ENCODE measurements around the gene MRPS33. TPM values are rescaled to one million over a fixed set of nuclear protein-coding genes. Genes with fewer than 3 reads are reported as not detected.

MRPS33 gene
- total RNA-seq, 1 donor from 2014 or later = 53.8 TPM

DNA sequence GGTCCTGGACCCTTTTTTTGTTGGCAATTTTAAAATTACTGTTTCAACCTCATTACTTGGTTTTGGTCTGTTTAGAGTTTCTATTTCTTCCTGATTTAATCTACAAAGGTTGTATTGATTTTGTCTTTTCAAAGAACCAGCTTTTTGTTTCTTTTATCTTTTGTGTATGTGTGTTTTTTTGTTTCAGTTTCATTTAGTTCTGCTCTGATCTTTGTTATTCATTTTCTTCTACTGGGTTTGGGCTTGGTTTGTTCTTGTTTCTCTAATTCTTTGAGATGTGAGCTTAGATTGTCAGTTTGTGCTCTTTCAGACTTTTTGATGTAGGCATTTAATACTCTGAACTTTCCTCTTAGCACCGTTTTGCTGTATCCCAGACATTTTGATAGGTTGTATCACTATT lies 8.5 kb upstream of the MRPS33 start:
- H3K4me2 ChIP-seq (ENCODE audit: low read length) = no peak overlapping the region
- no peak for FAIRE-seq
- H3K4me1 ChIP-seq (ENCODE audit: insufficient read depth, low read length) = no peaks in the 10 kb centered on the region
- Mint-ChIP-seq H3K9me3 (ENCODE audit: unreplicated experiment) (peaks cover 20% of the 10 kb centered on the region), H3K36me3 (ENCODE audit: low read depth, unreplicated experiment) (no peaks in the 10 kb centered on the region), H3K27ac (ENCODE audit: unreplicated experiment) (no peak overlapping the region), H3K4me1 (ENCODE audit: low read depth, unreplicated experiment) (no peaks in the 10 kb centered on the region), H3K4me3 (ENCODE audit: unreplicated experiment) (no peak overlapping the region), H3K27me3 (ENCODE audit: low read depth, unreplicated experiment) (peaks cover 3% of the 10 kb centered on the region)
- no peak for DNase-seq (ENCODE audit: low read depth)
- no peak overlapping the region for H3K9ac ChIP-seq (ENCODE audit: low read length)
- H3K36me3 ChIP-seq (ENCODE audit: insufficient read depth, low read length) = no peaks in the 10 kb centered on the region
- no peak for TF ChIP-seq EZH2 (IDR thresholded peaks at IDR 0.05; ENCODE audit: insufficient read depth, low read length)
- TF ChIP-seq, protein P1, sequence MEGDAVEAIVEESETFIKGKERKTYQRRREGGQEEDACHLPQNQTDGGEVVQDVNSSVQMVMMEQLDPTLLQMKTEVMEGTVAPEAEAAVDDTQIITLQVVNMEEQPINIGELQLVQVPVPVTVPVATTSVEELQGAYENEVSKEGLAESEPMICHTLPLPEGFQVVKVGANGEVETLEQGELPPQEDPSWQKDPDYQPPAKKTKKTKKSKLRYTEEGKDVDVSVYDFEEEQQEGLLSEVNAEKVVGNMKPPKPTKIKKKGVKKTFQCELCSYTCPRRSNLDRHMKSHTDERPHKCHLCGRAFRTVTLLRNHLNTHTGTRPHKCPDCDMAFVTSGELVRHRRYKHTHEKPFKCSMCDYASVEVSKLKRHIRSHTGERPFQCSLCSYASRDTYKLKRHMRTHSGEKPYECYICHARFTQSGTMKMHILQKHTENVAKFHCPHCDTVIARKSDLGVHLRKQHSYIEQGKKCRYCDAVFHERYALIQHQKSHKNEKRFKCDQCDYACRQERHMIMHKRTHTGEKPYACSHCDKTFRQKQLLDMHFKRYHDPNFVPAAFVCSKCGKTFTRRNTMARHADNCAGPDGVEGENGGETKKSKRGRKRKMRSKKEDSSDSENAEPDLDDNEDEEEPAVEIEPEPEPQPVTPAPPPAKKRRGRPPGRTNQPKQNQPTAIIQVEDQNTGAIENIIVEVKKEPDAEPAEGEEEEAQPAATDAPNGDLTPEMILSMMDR (IDR thresholded peaks at IDR 0.05; ENCODE audit: insufficient read depth, low read depth, low read length) = no peak
- no peak overlapping the region for H2AFZ ChIP-seq (ENCODE audit: low read depth, low read length)
- no peak overlapping the region for H3K27ac ChIP-seq (ENCODE audit: low read depth, low read length)
- H3K4me3 ChIP-seq (ENCODE audit: insufficient read depth, low read depth, low read length) = no peak overlapping the region
- no peaks in the 10 kb centered on the region for H3K27me3 ChIP-seq (ENCODE audit: insufficient read depth, low read length)
- no peaks in the 10 kb centered on the region for H3K9me3 ChIP-seq (ENCODE audit: insufficient read depth, low read depth, low read length)
- no peaks in the 10 kb centered on the region for H3K79me2 ChIP-seq (ENCODE audit: insufficient read depth, low read length)
- no peaks in the 10 kb centered on the region for H4K20me1 ChIP-seq (ENCODE audit: insufficient read depth, low read length)

- Histone ChIP-seq H4K20me1 (ENCODE audit: insufficient read depth, low read length) (no peaks in the 10 kb centered on the region), H3K27ac (ENCODE audit: low read depth, low read length) (no peak overlapping the region), H3K36me3 (ENCODE audit: insufficient read depth, low read length) (no peaks in the 10 kb centered on the region), H3K4me1 (ENCODE audit: insufficient read depth, low read length) (peaks cover 4% of the 10 kb centered on the region), H2AFZ (ENCODE audit: low read depth, low read length) (no peak overlapping the region), H3K79me2 (ENCODE audit: insufficient read depth, low read length) (peaks cover 9% of the 10 kb centered on the region), H3K9ac (ENCODE audit: low read length) (no peak overlapping the region), H3K27me3 (ENCODE audit: insufficient read depth, low read length) (no peaks in the 10 kb centered on the region), H3K4me3 (ENCODE audit: insufficient read depth, low read depth, low read length) (no peak overlapping the region), H3K9me3 (ENCODE audit: insufficient read depth, low read depth, low read length) (no peaks in the 10 kb centered on the region), H3K4me2 (ENCODE audit: low read length) (no peak overlapping the region)
- TF ChIP-seq, protein P1 (IDR thresholded peaks at IDR 0.05; ENCODE audit: insufficient read depth, low read depth, low read length) = no peak
- TF ChIP-seq EZH2 (IDR thresholded peaks at IDR 0.05; ENCODE audit: insufficient read depth, low read length) = no peak
- Mint-ChIP-seq H3K36me3 (ENCODE audit: low read depth, unreplicated experiment) (no peaks in the 10 kb centered on the region), H3K4me1 (ENCODE audit: low read depth, unreplicated experiment) (peaks cover 11% of the 10 kb centered on the region), H3K4me3 (ENCODE audit: unreplicated experiment) (no peak overlapping the region), H3K27ac (ENCODE audit: unreplicated experiment) (no peak overlapping the region), H3K9me3 (ENCODE audit: unreplicated experiment) (no peaks in the 10 kb centered on the region), H3K27me3 (ENCODE audit: low read depth, unreplicated experiment) (peaks cover 3% of the 10 kb centered on the region)
- DNase-seq (ENCODE audit: low read depth) = no peak
- FAIRE-seq = no peak
Measured at GRCh38 chr7:141017555-141017954, 2.8 kb upstream of the MRPS33 start.

- Histone ChIP-seq H3K79me2 (ENCODE audit: insufficient read depth, low read length) (peaks cover 17% of the 10 kb centered on the region), H3K4me3 (ENCODE audit: insufficient read depth, low read depth, low read length) (no peak overlapping the region), H3K4me1 (ENCODE audit: insufficient read depth, low read length) (peaks cover 4% of the 10 kb centered on the region), H3K27me3 (ENCODE audit: insufficient read depth, low read length) (no peaks in the 10 kb centered on the region), H3K4me2 (ENCODE audit: low read length) (no peak overlapping the region), H3K9ac (ENCODE audit: low read length) (no peak overlapping the region), H3K9me3 (ENCODE audit: insufficient read depth, low read depth, low read length) (no peaks in the 10 kb centered on the region), H4K20me1 (ENCODE audit: insufficient read depth, low read length) (no peaks in the 10 kb centered on the region), H3K27ac (ENCODE audit: low read depth, low read length) (no peak overlapping the region), H2AFZ (ENCODE audit: low read depth, low read length) (no peak overlapping the region), H3K36me3 (ENCODE audit: insufficient read depth, low read length) (no peaks in the 10 kb centered on the region)
- no peaks in the 10 kb centered on the region for H3K9me3 Mint-ChIP-seq (ENCODE audit: unreplicated experiment)
- H3K36me3 Mint-ChIP-seq (ENCODE audit: low read depth, unreplicated experiment) = no peaks in the 10 kb centered on the region
- FAIRE-seq (no peak), DNase-seq (ENCODE audit: low read depth) (no peak)
- H3K4me1 Mint-ChIP-seq (ENCODE audit: low read depth, unreplicated experiment) = peaks cover 21% of the 10 kb centered on the region
- H3K27ac Mint-ChIP-seq (ENCODE audit: unreplicated experiment) = no peak overlapping the region
- TF ChIP-seq, protein P1 (IDR thresholded peaks at IDR 0.05; ENCODE audit: insufficient read depth, low read depth, low read length) = no peak
- no peak for TF ChIP-seq EZH2 (IDR thresholded peaks at IDR 0.05; ENCODE audit: insufficient read depth, low read length)
- H3K27me3 Mint-ChIP-seq (ENCODE audit: low read depth, unreplicated experiment) = peaks cover 3% of the 10 kb centered on the region
- H3K4me3 Mint-ChIP-seq (ENCODE audit: unreplicated experiment) = no peak overlapping the region
Measured at GRCh38 chr7:141016349-141016748, 1.6 kb upstream of the MRPS33 start.

Measured in astrocyte (in vitro differentiated cells and primary cell).